ENCODE results near the gene BRD2. TPM values are rescaled to one million over a fixed set of nuclear protein-coding genes. Genes with fewer than 3 reads are reported as not detected.
"Not testable (repeated sequence)": the region's sequence is repeated elsewhere in the genome, so short reads cannot be mapped to it uniquely, and the experiment has no call there.

BRD2 gene
- total RNA-seq (2014; rRNA removed; shearing (Covaris generic)) = 144 and 147 TPM in 2 replicates

GRCh38 chr6:32968093-32968866, at the start of gene BRD2:
Gene BRD2, plus strand, starts transcription at chr6:32968594. Its CDS starts 4,305 bp downstream, at chr6:32972899.
- DNase-seq (ENCODE audit: low spot score) = peak; percentile 98

GRCh38 chr6:32920715-32921114, 47.7 kb upstream of the BRD2 start:
- DNase-seq (ENCODE audit: low spot score) = peak; percentile 39

- DNase-seq (ENCODE audit: low spot score) = no peak
Observed at GRCh38 chr6:32922083-32922482, 46.3 kb upstream of the BRD2 start.

- DNase-seq (ENCODE audit: low spot score) = no peak
Observed at GRCh38 chr6:32931211-32931610, 37.2 kb upstream of the BRD2 start.

- DNase-seq (ENCODE audit: low spot score) = no peak
Observed at GRCh38 chr6:32932132-32932868, 36.1 kb upstream of the BRD2 start.

- DNase-seq (ENCODE audit: low spot score) = peak; percentile 76
Observed at GRCh38 chr6:32933661-32934085, 34.7 kb upstream of the BRD2 start.

- DNase-seq (ENCODE audit: low spot score) = no peak
Observed at GRCh38 chr6:32935551-32936238, 32.7 kb upstream of the BRD2 start.

GRCh38 chr6:32936239-32937152, 31.9 kb upstream of the BRD2 start:
- DNase-seq (ENCODE audit: low spot score) = no peak

- no peak for DNase-seq (ENCODE audit: low spot score)
Observed at GRCh38 chr6:32937230-32937633, 31.2 kb upstream of the BRD2 start.

GRCh38 chr6:32938494-32938893, 29.9 kb upstream of the BRD2 start:
- DNase-seq (ENCODE audit: low spot score) = no peak

GRCh38 chr6:32940656-32941213, 27.7 kb upstream of the BRD2 start, which contains the start of gene HLA-DMB:
Gene HLA-DMB, minus strand, starts transcription at chr6:32941028. Its CDS starts 221 bp downstream, at chr6:32940807.
- peak; percentile 72 for DNase-seq (ENCODE audit: low spot score)

- no peak for DNase-seq (ENCODE audit: low spot score)
Observed at GRCh38 chr6:32941214-32941768, 27.1 kb upstream of the BRD2 start.

GRCh38 chr6:32942555-32943123, 25.8 kb upstream of the BRD2 start:
- DNase-seq (ENCODE audit: low spot score) = not testable (repeated sequence)

- DNase-seq (ENCODE audit: low spot score) = no peak
Observed at GRCh38 chr6:32943864-32944649, 24.3 kb upstream of the BRD2 start.

GRCh38 chr6:32945108-32945760, 23.2 kb upstream of the BRD2 start:
- no peak for DNase-seq (ENCODE audit: low spot score)

- DNase-seq (ENCODE audit: low spot score) = no peak
Observed at GRCh38 chr6:32945953-32946352, 22.4 kb upstream of the BRD2 start.

- no peak for DNase-seq (ENCODE audit: low spot score)
Observed at GRCh38 chr6:32946893-32947292, 21.5 kb upstream of the BRD2 start.
